ENCODE measurements around the gene NEURL1.

Gene NEURL1

GRCh38 chr10:103455235-103455634 is 38.3 kb upstream of the NEURL1 start:
- no peak for DNase-seq
- no peak for TF ChIP-seq POLR2A (IDR thresholded peaks at IDR 0.05; ENCODE audit: low read length)
- no peak for TF ChIP-seq GATA1 (IDR thresholded peaks at IDR 0.05; ENCODE audit: low read depth, low read length)

GRCh38 chr10:103456074-103456660 is 37.3 kb upstream of the NEURL1 start:
- DNase-seq = no peak
- TF ChIP-seq POLR2A (IDR thresholded peaks at IDR 0.05; ENCODE audit: low read length) = no peak

- no peak for DNase-seq
Measured at GRCh38 chr10:103457176-103457712, 36.3 kb upstream of the NEURL1 start.

GRCh38 chr10:103457896-103458583 is 35.5 kb upstream of the NEURL1 start:
- TF ChIP-seq GATA1 (IDR thresholded peaks at IDR 0.05; ENCODE audit: low read depth, low read length) = no peak
- TF ChIP-seq POLR2A (IDR thresholded peaks at IDR 0.05; ENCODE audit: low read length) = no peak
- no peak for DNase-seq

More at GRCh38 chr10:103457176-103457712, 36.3 kb upstream of the NEURL1 start:
- TF ChIP-seq POLR2A (IDR thresholded peaks at IDR 0.05; ENCODE audit: low read length) (no peak), GATA1 (IDR thresholded peaks at IDR 0.05; ENCODE audit: low read depth, low read length) (no peak)

GRCh38 chr10:103458720-103459119 is 34.8 kb upstream of the NEURL1 start, which contains the start of gene CALHM1:
CALHM1 (minus strand) TSS chr10:103458900; CDS start chr10:103458751, 149 bp downstream.
- TF ChIP-seq GATA1 (IDR thresholded peaks at IDR 0.05; ENCODE audit: low read depth, low read length) = no peak
- no peak for DNase-seq

GRCh38 chr10:103459615-103460014 is 33.9 kb upstream of the NEURL1 start:
- TF ChIP-seq GATA1 (IDR thresholded peaks at IDR 0.05; ENCODE audit: low read depth, low read length) (no peak), POLR2A (IDR thresholded peaks at IDR 0.05; ENCODE audit: low read length) (no peak)
- DNase-seq = no peak

GRCh38 chr10:103463499-103463898 is 30.0 kb upstream of the NEURL1 start:
- TF ChIP-seq GATA1 (IDR thresholded peaks at IDR 0.05; ENCODE audit: low read depth, low read length) (no peak), POLR2A (IDR thresholded peaks at IDR 0.05; ENCODE audit: low read length) (no peak)
- DNase-seq = no peak

- TF ChIP-seq GATA1 (IDR thresholded peaks at IDR 0.05; ENCODE audit: low read depth, low read length) (no peak), POLR2A (IDR thresholded peaks at IDR 0.05; ENCODE audit: low read length) (no peak)
- no peak for DNase-seq
Measured at GRCh38 chr10:103465411-103466179, 27.9 kb upstream of the NEURL1 start.

- TF ChIP-seq GATA1 (IDR thresholded peaks at IDR 0.05; ENCODE audit: low read depth, low read length) (no peak), POLR2A (IDR thresholded peaks at IDR 0.05; ENCODE audit: low read length) (no peak)
- DNase-seq = no peak
Measured at GRCh38 chr10:103466734-103467133, 26.8 kb upstream of the NEURL1 start.

GRCh38 chr10:103467406-103467805 is 26.1 kb upstream of the NEURL1 start:
- TF ChIP-seq POLR2A (IDR thresholded peaks at IDR 0.05; ENCODE audit: low read length) = no peak
- no peak for TF ChIP-seq GATA1 (IDR thresholded peaks at IDR 0.05; ENCODE audit: low read depth, low read length)
- DNase-seq = no peak

GRCh38 chr10:103469201-103469600 is 24.3 kb upstream of the NEURL1 start:
- no peak for TF ChIP-seq GATA1 (IDR thresholded peaks at IDR 0.05; ENCODE audit: low read depth, low read length)
- DNase-seq = no peak

- DNase-seq = peak in 1 of 2 experiments; percentile 27
- TF ChIP-seq GATA1 (IDR thresholded peaks at IDR 0.05; ENCODE audit: low read depth, low read length) (no peak), POLR2A (IDR thresholded peaks at IDR 0.05; ENCODE audit: low read length) (no peak)
Measured at GRCh38 chr10:103470761-103471653, 22.5 kb upstream of the NEURL1 start.

- no peak for TF ChIP-seq POLR2A (IDR thresholded peaks at IDR 0.05; ENCODE audit: low read length)
- TF ChIP-seq GATA1 (IDR thresholded peaks at IDR 0.05; ENCODE audit: low read depth, low read length) = no peak
Measured at GRCh38 chr10:103472005-103472404, 21.5 kb upstream of the NEURL1 start.

More at GRCh38 chr10:103472005-103472404, 21.5 kb upstream of the NEURL1 start:
- no peak for DNase-seq

Data from erythroblast (primary cell).